Measurements from ENCODE around the gene SLC35F4.

DNA sequence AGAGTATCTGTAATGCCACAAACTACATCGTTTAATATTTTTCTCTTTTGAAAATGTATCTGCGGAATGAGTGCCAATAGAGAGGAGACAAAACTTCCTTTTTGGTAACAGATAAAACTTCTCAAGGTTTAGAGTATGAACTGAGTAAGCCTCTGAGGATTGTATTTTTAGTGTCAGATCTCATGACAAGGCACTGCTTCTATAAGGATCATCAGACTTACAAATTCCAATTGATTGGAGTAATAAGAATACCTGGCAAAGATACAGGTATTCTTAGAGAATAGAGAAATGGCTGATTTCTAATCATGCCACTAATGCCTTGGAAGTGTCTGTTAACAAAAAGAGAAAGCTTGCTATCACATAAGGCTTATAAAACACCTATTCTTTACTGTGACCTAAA lies 45.3 kb downstream of the SLC35F4 start:
- TF ChIP-seq, protein P1, sequence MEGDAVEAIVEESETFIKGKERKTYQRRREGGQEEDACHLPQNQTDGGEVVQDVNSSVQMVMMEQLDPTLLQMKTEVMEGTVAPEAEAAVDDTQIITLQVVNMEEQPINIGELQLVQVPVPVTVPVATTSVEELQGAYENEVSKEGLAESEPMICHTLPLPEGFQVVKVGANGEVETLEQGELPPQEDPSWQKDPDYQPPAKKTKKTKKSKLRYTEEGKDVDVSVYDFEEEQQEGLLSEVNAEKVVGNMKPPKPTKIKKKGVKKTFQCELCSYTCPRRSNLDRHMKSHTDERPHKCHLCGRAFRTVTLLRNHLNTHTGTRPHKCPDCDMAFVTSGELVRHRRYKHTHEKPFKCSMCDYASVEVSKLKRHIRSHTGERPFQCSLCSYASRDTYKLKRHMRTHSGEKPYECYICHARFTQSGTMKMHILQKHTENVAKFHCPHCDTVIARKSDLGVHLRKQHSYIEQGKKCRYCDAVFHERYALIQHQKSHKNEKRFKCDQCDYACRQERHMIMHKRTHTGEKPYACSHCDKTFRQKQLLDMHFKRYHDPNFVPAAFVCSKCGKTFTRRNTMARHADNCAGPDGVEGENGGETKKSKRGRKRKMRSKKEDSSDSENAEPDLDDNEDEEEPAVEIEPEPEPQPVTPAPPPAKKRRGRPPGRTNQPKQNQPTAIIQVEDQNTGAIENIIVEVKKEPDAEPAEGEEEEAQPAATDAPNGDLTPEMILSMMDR (conservative IDR thresholded peaks at IDR 0.05; ENCODE audit: low read depth, low read length), result no peak
- TF ChIP-seq EZH2 (IDR thresholded peaks at IDR 0.05; ENCODE audit: low read length, unreplicated experiment), result no peak
